SK-N-SH (cell line): ENCODE data around the gene KCNIP4.

Experiments
- REST ChIP-seq: IDR thresholded peaks from 2 replicates; pipeline ENCODE4 v1.6.1; 2012; ENCODE audit warnings: mild to moderate bottlenecking, low read depth, low read length, moderate library complexity
- RFX5 ChIP-seq: IDR thresholded peaks from 2 replicates; pipeline ENCODE4 v1.6.1; 2012; ENCODE audit warnings: mild to moderate bottlenecking, improper control_type of control experiment, low read length
- SIN3A ChIP-seq: IDR thresholded peaks from 2 replicates; pipeline ENCODE4 v1.6.1; 2012; ENCODE audit warnings: low read depth, mild to moderate bottlenecking, low read length, moderate library complexity, borderline replicate concordance

DNA sequence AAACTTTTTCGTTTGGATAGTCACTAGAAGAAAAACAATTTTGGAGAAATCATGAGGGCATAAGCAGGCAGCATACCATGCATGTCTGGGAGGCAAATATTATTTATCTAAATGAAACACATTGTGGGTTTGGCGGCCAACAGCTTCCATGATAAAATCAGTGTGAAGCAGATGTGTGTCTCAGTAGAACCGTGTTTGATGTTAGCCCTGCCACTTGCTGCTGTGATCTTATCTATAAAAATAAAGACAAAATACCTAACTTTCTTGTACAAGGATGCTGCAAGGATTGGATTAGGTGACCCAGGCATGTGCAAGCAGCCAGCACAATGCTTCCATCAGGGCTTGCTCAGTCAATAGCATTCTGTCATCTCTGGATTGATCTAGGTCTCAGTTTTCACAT is 906.9 kb downstream of the KCNIP4 start:
- TF ChIP-seq SIN3A (no peak), REST (no peak), RFX5 (no peak)
